ENCODE results near the gene FBN2.

- TF ChIP-seq CTCF (conservative IDR thresholded peaks at IDR 0.05; ENCODE audit: low read length) (no peak), EZH2phosphoT487 (IDR thresholded peaks at IDR 0.05; ENCODE audit: borderline replicate concordance) (no peak)
Measured at GRCh38 chr5:128224336-128224735, 313.7 kb downstream of the FBN2 start.

Measured in Loucy (cell line).